ENCODE results near the gene ZNF398.

- TF ChIP-seq CTCF (IDR thresholded peaks at IDR 0.05; ENCODE audit: insufficient read depth, low read length, poor library complexity, severe bottlenecking): no peak
- TF ChIP-seq EZH2phosphoT487 (conservative IDR thresholded peaks at IDR 0.05; ENCODE audit: low read length): no peak
Observed at GRCh38 chr7:149217570-149217969, 70.3 kb downstream of the ZNF398 start.

All from SU-DHL-6 (cell line).